ENCODE results near the gene RPL28.

DNA sequence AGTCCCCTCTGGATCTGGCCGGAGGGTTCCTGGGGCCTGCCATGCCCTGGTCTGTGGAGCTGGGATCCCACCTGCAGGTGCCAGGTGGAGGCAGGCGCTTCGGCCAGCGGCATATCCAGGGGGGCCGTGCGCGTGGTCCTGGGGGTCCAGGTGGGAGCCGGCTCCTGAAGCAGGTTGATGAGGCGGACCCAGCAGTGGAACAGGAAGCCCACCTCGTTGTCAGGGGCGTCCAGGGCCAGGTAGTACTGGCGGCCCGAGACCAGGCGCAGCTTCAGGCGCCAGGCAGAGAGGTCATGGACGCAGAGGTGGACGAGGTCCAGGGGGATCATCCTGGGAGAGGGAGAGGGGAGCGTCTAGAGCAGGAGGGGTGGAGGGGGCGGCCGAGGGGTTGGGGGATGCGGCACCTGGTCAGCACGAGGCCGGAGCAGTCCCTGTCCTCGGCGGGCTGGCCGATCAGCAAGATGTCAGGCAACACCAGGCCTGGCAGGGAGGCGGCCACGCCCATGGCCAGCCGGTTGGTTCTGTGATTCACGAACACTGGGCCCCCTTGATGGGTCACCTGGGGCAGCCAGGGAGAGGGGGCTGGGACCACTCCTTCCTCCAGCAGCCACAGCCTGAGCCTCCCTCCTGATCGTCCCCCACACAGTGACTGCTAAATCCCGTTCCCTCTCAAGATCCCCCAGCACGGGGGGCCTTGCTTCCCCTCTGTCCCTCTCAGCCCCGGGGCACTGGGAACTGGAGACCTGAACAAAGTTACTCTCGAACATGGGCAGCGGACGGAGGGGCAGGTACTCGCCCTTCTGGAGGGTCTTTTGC lies 23.4 kb upstream of the RPL28 start:
- TF ChIP-seq, protein P1, sequence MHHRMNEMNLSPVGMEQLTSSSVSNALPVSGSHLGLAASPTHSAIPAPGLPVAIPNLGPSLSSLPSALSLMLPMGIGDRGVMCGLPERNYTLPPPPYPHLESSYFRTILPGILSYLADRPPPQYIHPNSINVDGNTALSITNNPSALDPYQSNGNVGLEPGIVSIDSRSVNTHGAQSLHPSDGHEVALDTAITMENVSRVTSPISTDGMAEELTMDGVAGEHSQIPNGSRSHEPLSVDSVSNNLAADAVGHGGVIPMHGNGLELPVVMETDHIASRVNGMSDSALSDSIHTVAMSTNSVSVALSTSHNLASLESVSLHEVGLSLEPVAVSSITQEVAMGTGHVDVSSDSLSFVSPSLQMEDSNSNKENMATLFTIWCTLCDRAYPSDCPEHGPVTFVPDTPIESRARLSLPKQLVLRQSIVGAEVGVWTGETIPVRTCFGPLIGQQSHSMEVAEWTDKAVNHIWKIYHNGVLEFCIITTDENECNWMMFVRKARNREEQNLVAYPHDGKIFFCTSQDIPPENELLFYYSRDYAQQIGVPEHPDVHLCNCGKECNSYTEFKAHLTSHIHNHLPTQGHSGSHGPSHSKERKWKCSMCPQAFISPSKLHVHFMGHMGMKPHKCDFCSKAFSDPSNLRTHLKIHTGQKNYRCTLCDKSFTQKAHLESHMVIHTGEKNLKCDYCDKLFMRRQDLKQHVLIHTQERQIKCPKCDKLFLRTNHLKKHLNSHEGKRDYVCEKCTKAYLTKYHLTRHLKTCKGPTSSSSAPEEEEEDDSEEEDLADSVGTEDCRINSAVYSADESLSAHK (tag by site-specific recombination; IDR thresholded peaks at IDR 0.05) = no peak
- TF ChIP-seq, protein P2, sequence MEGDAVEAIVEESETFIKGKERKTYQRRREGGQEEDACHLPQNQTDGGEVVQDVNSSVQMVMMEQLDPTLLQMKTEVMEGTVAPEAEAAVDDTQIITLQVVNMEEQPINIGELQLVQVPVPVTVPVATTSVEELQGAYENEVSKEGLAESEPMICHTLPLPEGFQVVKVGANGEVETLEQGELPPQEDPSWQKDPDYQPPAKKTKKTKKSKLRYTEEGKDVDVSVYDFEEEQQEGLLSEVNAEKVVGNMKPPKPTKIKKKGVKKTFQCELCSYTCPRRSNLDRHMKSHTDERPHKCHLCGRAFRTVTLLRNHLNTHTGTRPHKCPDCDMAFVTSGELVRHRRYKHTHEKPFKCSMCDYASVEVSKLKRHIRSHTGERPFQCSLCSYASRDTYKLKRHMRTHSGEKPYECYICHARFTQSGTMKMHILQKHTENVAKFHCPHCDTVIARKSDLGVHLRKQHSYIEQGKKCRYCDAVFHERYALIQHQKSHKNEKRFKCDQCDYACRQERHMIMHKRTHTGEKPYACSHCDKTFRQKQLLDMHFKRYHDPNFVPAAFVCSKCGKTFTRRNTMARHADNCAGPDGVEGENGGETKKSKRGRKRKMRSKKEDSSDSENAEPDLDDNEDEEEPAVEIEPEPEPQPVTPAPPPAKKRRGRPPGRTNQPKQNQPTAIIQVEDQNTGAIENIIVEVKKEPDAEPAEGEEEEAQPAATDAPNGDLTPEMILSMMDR (tag by site-specific recombination; IDR thresholded peaks at IDR 0.05) = no peak
